Liver (tissue), 3 donors: ENCODE data around the gene GNE.

ENCODE experiments used
- ATF3 ChIP-seq: IDR thresholded peaks from 2 replicates; pipeline ENCODE4 v1.6.1; 2016; ENCODE audit warnings: antibody characterized with exemption
- CTCF ChIP-seq: fragments of 150-350 bp; IDR thresholded peaks from 2 replicates; pipeline ENCODE4 v1.5.1; 2017; ENCODE audit warnings: improper control_type of control experiment, low read depth, low read length; ENCODE audit not compliant: missing input control
- RAD21 ChIP-seq, 2 donors: IDR thresholded peaks; 2 replicates each; pipeline ENCODE4 v1.6.1; 2016; ENCODE audit warnings: antibody characterized with exemption in 2 of 2, mild to moderate bottlenecking in 2 of 2
- donor health status: healthy.
- donor health status: healthy.

GRCh38 chr9:36258208-36258995 is at the start of gene GNE:
- TF ChIP-seq RAD21 (IDR thresholded peaks at IDR 0.05) (peak in 1 of 2 donors; percentile 46), ATF3 (no peak), CTCF (no peak)
